MM.1S (cell line): ENCODE results near the gene TUT7.
"Not testable (repeated sequence)": the region's sequence is repeated elsewhere in the genome, so short reads cannot be mapped to it uniquely, and the experiment has no call there.

Experiments
- DNase-seq: peaks from one replicate; pipeline ENCODE4 v3.0.0-alpha.2; 2015
- H2AFZ ChIP-seq: fragments of 300-600 bp; sonication (generic); 2 replicates; pipeline ENCODE4 v1.6.0; 2016; ENCODE audit warnings: antibody characterized with exemption, low read length
- H3F3A ChIP-seq: fragments of 300-600 bp; sonication (generic); 2 replicates; pipeline ENCODE4 v1.6.1; 2016; ENCODE audit warnings: mild to moderate bottlenecking, antibody characterized with exemption, low read length, moderate library complexity, mixed read lengths; ENCODE audit not compliant: insufficient read depth
- H3K27ac ChIP-seq: fragments of 300-600 bp; sonication (generic); 2 replicates; pipeline ENCODE4 v1.5.1; 2016; ENCODE audit warnings: mild to moderate bottlenecking, low read length
- H3K27me3 ChIP-seq: fragments of 300-600 bp; sonication (generic); replicated peaks from 2 replicates; pipeline ENCODE4 v1.6.0; 2016; ENCODE audit warnings: low read length; ENCODE audit not compliant: insufficient read depth
- H3K36me3 ChIP-seq: fragments of 300-600 bp; sonication (generic); replicated peaks from 2 replicates; pipeline ENCODE4 v1.6.1; 2016; ENCODE audit warnings: mild to moderate bottlenecking, low read length, mixed read lengths; ENCODE audit not compliant: insufficient read depth
- H3K4me1 ChIP-seq: fragments of 300-600 bp; sonication (generic); 2 replicates; pipeline ENCODE4 v1.6.1; 2016; ENCODE audit warnings: low read length, mixed read lengths
- H3K4me2 ChIP-seq: fragments of 300-600 bp; sonication (generic); 2 replicates; pipeline ENCODE4 v1.6.0; 2016; ENCODE audit warnings: low read depth, low read length
- H3K4me3 ChIP-seq: fragments of 300-600 bp; sonication (generic); 2 replicates; pipeline ENCODE4 v1.5.1; 2016; ENCODE audit warnings: low read length, mixed read lengths
- H3K79me2 ChIP-seq: fragments of 300-600 bp; sonication (generic); 2 replicates; pipeline ENCODE4 v1.6.1; 2016; ENCODE audit warnings: mixed run types, low read length, mixed read lengths
- H3K9ac ChIP-seq: fragments of 300-600 bp; sonication (generic); 2 replicates; pipeline ENCODE4 v1.6.1; 2016; ENCODE audit warnings: low read length, mixed read lengths
- H3K9me2 ChIP-seq: fragments of 300-600 bp; sonication (generic); replicated peaks from 2 replicates; pipeline ENCODE4 v1.6.1; 2016; ENCODE audit warnings: mild to moderate bottlenecking, low read length, mixed read lengths; ENCODE audit not compliant: insufficient read depth
- H3K9me3 ChIP-seq: fragments of 300-600 bp; sonication (generic); replicated peaks from 2 replicates; pipeline ENCODE4 v1.6.1; 2016; ENCODE audit warnings: mild to moderate bottlenecking, low read length, mixed read lengths; ENCODE audit not compliant: insufficient read depth
- H4K20me1 ChIP-seq: fragments of 300-600 bp; sonication (generic); 2 replicates; pipeline ENCODE4 v1.6.1; 2016; ENCODE audit warnings: mild to moderate bottlenecking, low read length, moderate library complexity, mixed read lengths; ENCODE audit not compliant: insufficient read depth
- CTCF ChIP-seq: fragments of 300-600 bp; sonication (generic); IDR thresholded peaks from 2 replicates; pipeline ENCODE4 v1.5.1; 2016; ENCODE audit warnings: antibody characterized with exemption, low read length, mixed read lengths
- EZH2 ChIP-seq: fragments of 300-600 bp; sonication (generic); optimal IDR thresholded peaks from 2 replicates; pipeline ENCODE3; 2017; ENCODE audit warnings: low read depth, mild to moderate bottlenecking, antibody characterized with exemption, low read length, mixed read lengths
- EZH2phosphoT487 ChIP-seq: fragments of 300-600 bp; sonication (generic); IDR thresholded peaks from 2 replicates; pipeline ENCODE4 v1.6.1; 2018; ENCODE audit warnings: antibody characterized with exemption, low read length

The TUT7 gene

GRCh38 chr9:86321373-86321772 lies 32.8 kb downstream of the TUT7 start:
- no peaks in the 10 kb centered on the region for H3K79me2 ChIP-seq
- no peak for TF ChIP-seq EZH2phosphoT487
- TF ChIP-seq EZH2: no peak
- TF ChIP-seq CTCF: no peak
- no peaks in the 10 kb centered on the region for H4K20me1 ChIP-seq
- H3K4me2 ChIP-seq: no peak overlapping the region
- peaks cover 36% of the 10 kb centered on the region for H3K36me3 ChIP-seq
- no peak overlapping the region for H3K27ac ChIP-seq
- no peak overlapping the region for H2AFZ ChIP-seq
- no peak for DNase-seq
- H3K4me1 ChIP-seq: peaks cover 6% of the 10 kb centered on the region; the same call in 1 of the 2 replicates
- H3K9ac ChIP-seq: no peak overlapping the region
- H3K9me3 ChIP-seq: no peaks in the 10 kb centered on the region
- H3F3A ChIP-seq: no peaks in the 10 kb centered on the region
- H3K27me3 ChIP-seq: no peaks in the 10 kb centered on the region
- no peak overlapping the region for H3K4me3 ChIP-seq
- H3K9me2 ChIP-seq: no peaks in the 10 kb centered on the region

GRCh38 chr9:86318187-86318586 lies 36.0 kb downstream of the TUT7 start:
- no peak overlapping the region for H3K4me3 ChIP-seq
- H3K9ac ChIP-seq: no peak overlapping the region
- H3F3A ChIP-seq: peaks cover 5% of the 10 kb centered on the region; the same call in 1 of the 2 replicates
- H4K20me1 ChIP-seq: no peaks in the 10 kb centered on the region
- peaks cover 3% of the 10 kb centered on the region; the same call in 1 of the 2 replicates for H3K79me2 ChIP-seq
- no peaks in the 10 kb centered on the region for H3K9me3 ChIP-seq
- no peak overlapping the region for H3K4me2 ChIP-seq
- H3K36me3 ChIP-seq: peaks cover 28% of the 10 kb centered on the region
- H3K27ac ChIP-seq: no peak overlapping the region
- H3K9me2 ChIP-seq: no peaks in the 10 kb centered on the region
- peaks cover 6% of the 10 kb centered on the region; the same call in 1 of the 2 replicates for H3K4me1 ChIP-seq
- TF ChIP-seq CTCF (no peak), EZH2phosphoT487 (no peak), EZH2 (no peak)
- H3K27me3 ChIP-seq: no peaks in the 10 kb centered on the region
- no peak overlapping the region for H2AFZ ChIP-seq
- DNase-seq: no peak

DNA sequence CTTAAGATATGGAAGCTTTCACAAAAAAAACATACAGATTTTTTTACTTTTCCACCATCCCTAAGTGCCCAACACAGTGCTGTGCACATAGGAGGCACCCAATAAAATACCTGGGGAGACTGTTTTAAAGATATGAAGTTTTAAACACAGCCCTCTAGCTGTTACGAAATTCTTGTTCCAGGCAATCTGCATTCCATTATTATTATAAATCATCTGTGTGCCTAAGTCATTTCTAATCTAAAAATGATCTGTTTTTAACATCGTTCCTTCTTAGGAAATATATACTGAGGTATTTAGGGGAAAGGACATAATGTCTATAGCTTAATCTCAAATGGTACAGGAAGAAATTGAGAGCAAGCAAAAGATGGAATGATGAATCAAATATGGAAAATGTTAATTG lies 39.1 kb downstream of the TUT7 start:
- H3K4me2 ChIP-seq: no peak overlapping the region
- no peak overlapping the region for H3K27ac ChIP-seq
- no peak for DNase-seq
- no peaks in the 10 kb centered on the region for H3K27me3 ChIP-seq
- H3K4me1 ChIP-seq: peaks cover 6% of the 10 kb centered on the region; the same call in 1 of the 2 replicates
- H3K9me2 ChIP-seq: no peaks in the 10 kb centered on the region
- H3K36me3 ChIP-seq: peaks cover 19% of the 10 kb centered on the region; the same call in 1 of the 2 replicates
- H4K20me1 ChIP-seq: no peaks in the 10 kb centered on the region
- no peak for TF ChIP-seq CTCF
- no peak for TF ChIP-seq EZH2phosphoT487
- TF ChIP-seq EZH2: no peak
- peaks cover 5% of the 10 kb centered on the region; the same call in 1 of the 2 replicates for H3F3A ChIP-seq
- H3K79me2 ChIP-seq: peaks cover 3% of the 10 kb centered on the region; the same call in 1 of the 2 replicates
- no peaks in the 10 kb centered on the region for H3K9me3 ChIP-seq
- no peak overlapping the region for H3K4me3 ChIP-seq
- no peak overlapping the region for H2AFZ ChIP-seq
- H3K9ac ChIP-seq: no peak overlapping the region

DNA sequence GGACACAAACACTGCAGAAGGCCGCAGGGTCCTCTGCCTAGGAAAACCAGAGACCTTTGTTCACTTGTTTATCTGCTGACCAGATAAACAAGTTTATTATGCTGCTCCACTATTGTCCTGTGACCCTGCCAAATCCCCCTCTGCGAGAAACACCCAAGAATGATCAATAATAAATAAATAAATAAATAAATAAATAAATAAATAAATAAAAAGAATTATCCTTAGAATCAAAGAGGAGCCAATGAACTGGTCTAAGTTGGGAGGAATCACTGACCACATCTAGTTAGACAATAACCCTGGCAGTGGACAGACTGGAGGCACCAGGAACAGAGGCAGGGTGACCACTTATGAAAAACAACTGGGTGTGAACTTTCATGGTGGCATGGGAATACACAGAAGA lies 41.3 kb downstream of the TUT7 start:
- H3K9me2 ChIP-seq, DNase-seq, H3K27ac ChIP-seq, H3K9ac ChIP-seq, H3K9me3 ChIP-seq, H3K4me1 ChIP-seq, H3K4me3 ChIP-seq, H3K4me2 ChIP-seq, H2AFZ ChIP-seq, H3K79me2 ChIP-seq, H3F3A ChIP-seq, H3K36me3 ChIP-seq, H4K20me1 ChIP-seq, H3K27me3 ChIP-seq: not testable (repeated sequence)
